ENCODE results near the gene ST7L. TPM values are rescaled to one million over a fixed set of nuclear protein-coding genes. Genes with fewer than 3 reads are reported as not detected.

The ST7L gene
- total RNA-seq, 1 experiment from 2014 or later: 22.1 TPM

DNA sequence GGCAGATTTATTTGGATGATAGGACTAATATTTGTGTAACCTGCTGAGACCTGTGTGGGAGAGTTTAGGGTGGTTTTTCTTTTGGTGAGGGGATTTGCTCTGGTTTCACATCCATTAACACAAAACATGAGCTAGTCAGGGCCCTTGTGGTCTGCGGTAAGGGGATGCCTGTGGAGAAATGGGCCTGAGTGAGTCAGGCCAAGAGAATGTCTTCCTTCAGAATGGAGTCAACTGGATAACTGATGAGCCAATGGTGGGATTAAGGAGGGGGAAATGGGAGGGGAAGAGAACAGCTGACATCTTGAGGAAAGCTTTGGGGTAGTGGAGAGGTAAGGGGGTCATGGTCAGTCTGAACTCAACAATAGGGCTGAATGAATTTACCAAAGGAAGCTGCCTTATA lies 96.3 kb downstream of the ST7L start:
- peak; percentile 16 to 66 for DNase-seq
- Histone ChIP-seq H3K79me2 (ENCODE audit: low read depth) (no peaks in the 10 kb centered on the region), H4K20me1 (ENCODE audit: insufficient read depth) (no peaks in the 10 kb centered on the region), H3K27ac (no peak overlapping the region), H3K4me2 (0 out of 2 replicates have a peak overlapping the region, but pooled peaks have one; percentile 0), H2AFZ (no peak overlapping the region), H3F3A (ENCODE audit: insufficient read depth, low read depth) (no peaks in the 10 kb centered on the region), H3K9me2 (ENCODE audit: insufficient read depth) (no peaks in the 10 kb centered on the region), H3K4me1 (replicated peaks; ENCODE audit: insufficient read depth) (0 out of 2 replicates have a peak, but pooled peaks cover 5% of the 10 kb centered on the region), H3K27me3 (ENCODE audit: insufficient read depth, low read depth) (no peaks in the 10 kb centered on the region), H3K4me3 (no peak overlapping the region), H3K9me3 (ENCODE audit: insufficient read depth, low read depth) (no peaks in the 10 kb centered on the region), H3K36me3 (ENCODE audit: low read depth) (0 out of 2 replicates have a peak, but pooled peaks cover 3% of the 10 kb centered on the region)
- TF ChIP-seq, protein P1, sequence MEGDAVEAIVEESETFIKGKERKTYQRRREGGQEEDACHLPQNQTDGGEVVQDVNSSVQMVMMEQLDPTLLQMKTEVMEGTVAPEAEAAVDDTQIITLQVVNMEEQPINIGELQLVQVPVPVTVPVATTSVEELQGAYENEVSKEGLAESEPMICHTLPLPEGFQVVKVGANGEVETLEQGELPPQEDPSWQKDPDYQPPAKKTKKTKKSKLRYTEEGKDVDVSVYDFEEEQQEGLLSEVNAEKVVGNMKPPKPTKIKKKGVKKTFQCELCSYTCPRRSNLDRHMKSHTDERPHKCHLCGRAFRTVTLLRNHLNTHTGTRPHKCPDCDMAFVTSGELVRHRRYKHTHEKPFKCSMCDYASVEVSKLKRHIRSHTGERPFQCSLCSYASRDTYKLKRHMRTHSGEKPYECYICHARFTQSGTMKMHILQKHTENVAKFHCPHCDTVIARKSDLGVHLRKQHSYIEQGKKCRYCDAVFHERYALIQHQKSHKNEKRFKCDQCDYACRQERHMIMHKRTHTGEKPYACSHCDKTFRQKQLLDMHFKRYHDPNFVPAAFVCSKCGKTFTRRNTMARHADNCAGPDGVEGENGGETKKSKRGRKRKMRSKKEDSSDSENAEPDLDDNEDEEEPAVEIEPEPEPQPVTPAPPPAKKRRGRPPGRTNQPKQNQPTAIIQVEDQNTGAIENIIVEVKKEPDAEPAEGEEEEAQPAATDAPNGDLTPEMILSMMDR (conservative IDR thresholded peaks at IDR 0.05): no peak
- no peak for TF ChIP-seq EZH2 (IDR thresholded peaks at IDR 0.05; ENCODE audit: low read depth)
- ChIA-PET CTCF (no interaction called here), POLR2A (ENCODE audit: unreplicated experiment) (interaction anchor here (0.5 to 0.7 kb wide), 2 partner anchors 128 to 159 kb away, joined by 3 to 7 read pairs; no protein-coding TSS in a partner anchor)
- no TSS peak for BruUV-seq (replicated peaks)
- intact Hi-C loops (cut with micrococcal nuclease; ENCODE audit: unreplicated experiment): no loop called here

DNA sequence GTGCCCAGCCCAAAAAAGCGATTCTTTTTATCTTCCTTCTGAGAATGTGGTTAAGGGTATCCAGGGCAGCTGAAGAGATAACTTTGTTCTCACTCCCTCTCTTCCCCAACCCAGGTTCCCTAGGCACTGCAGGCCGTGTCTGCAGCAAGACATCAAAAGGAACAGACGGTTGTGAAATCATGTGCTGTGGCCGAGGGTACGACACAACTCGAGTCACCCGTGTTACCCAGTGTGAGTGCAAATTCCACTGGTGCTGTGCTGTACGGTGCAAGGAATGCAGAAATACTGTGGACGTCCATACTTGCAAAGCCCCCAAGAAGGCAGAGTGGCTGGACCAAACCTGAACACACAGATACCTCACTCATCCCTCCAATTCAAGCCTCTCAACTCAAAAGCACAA lies 98.8 kb downstream of the ST7L start:
- Histone ChIP-seq H3K79me2 (ENCODE audit: low read depth) (no peaks in the 10 kb centered on the region), H3K9me3 (ENCODE audit: insufficient read depth, low read depth) (no peaks in the 10 kb centered on the region), H4K20me1 (ENCODE audit: insufficient read depth) (no peaks in the 10 kb centered on the region), H3K27me3 (ENCODE audit: insufficient read depth, low read depth) (no peaks in the 10 kb centered on the region), H3K9me2 (ENCODE audit: insufficient read depth) (no peaks in the 10 kb centered on the region), H2AFZ (no peak overlapping the region), H3K4me3 (no peak overlapping the region), H3F3A (ENCODE audit: insufficient read depth, low read depth) (peaks cover 7% of the 10 kb centered on the region), H3K4me2 (no peak overlapping the region), H3K4me1 (replicated peaks; ENCODE audit: insufficient read depth) (peaks cover 20% of the 10 kb centered on the region), H3K36me3 (ENCODE audit: low read depth) (no peaks in the 10 kb centered on the region), H3K27ac (no peak overlapping the region)
- no peak for DNase-seq
- intact Hi-C loops (cut with micrococcal nuclease; ENCODE audit: unreplicated experiment): no loop called here
- ChIA-PET CTCF (no interaction called here), POLR2A (ENCODE audit: unreplicated experiment) (interaction anchor here (0.6 kb wide), 1 partner anchor 579 kb away, joined by 3 read pairs; no protein-coding TSS in a partner anchor)
- TF ChIP-seq, protein P1 (conservative IDR thresholded peaks at IDR 0.05): no peak
- TF ChIP-seq EZH2 (IDR thresholded peaks at IDR 0.05; ENCODE audit: low read depth): no peak
- no TSS peak for BruUV-seq (replicated peaks)

DNA sequence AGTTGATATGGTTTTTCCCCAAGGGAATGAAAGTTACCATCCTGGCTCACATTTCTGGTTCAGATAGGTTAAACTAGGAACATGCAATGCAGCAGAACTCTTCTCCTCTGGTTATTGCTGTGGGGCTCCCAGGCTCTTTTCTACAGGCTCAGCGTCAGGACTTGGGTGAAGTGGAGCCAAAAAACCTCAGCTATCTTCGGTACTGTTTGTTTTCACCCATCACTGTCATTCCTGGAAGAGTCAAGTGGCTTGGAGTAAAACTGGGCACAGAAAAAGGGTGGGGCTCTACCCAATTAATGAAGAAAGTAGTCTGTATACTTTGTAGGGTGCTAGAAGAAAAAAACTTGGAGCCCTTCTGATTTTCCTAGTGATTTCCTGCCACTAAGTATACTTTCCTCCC lies 100.8 kb downstream of the ST7L start:
- no peaks in the 10 kb centered on the region for H3K27me3 ChIP-seq (ENCODE audit: insufficient read depth, low read depth)
- peaks cover 23% of the 10 kb centered on the region for H3K4me1 ChIP-seq (replicated peaks; ENCODE audit: insufficient read depth)
- POLR2A ChIA-PET (ENCODE audit: unreplicated experiment): interaction anchor here (0.6 kb wide), 1 partner anchor 260 kb away, joined by 4 read pairs; no protein-coding TSS in a partner anchor
- TF ChIP-seq, protein P1 (conservative IDR thresholded peaks at IDR 0.05): no peak
- TF ChIP-seq EZH2 (IDR thresholded peaks at IDR 0.05; ENCODE audit: low read depth): no peak
- H3F3A ChIP-seq (ENCODE audit: insufficient read depth, low read depth): peaks cover 9% of the 10 kb centered on the region
- no TSS peak for BruUV-seq (replicated peaks)
- intact Hi-C loops (cut with micrococcal nuclease; ENCODE audit: unreplicated experiment): no loop called here
- H2AFZ ChIP-seq: no peak overlapping the region
- CTCF ChIA-PET: no interaction called here
- H4K20me1 ChIP-seq (ENCODE audit: insufficient read depth): no peaks in the 10 kb centered on the region
- no peak overlapping the region for H3K4me2 ChIP-seq
- no peaks in the 10 kb centered on the region for H3K9me2 ChIP-seq (ENCODE audit: insufficient read depth)
- no peak for DNase-seq
- H3K79me2 ChIP-seq (ENCODE audit: low read depth): no peaks in the 10 kb centered on the region
- H3K27ac ChIP-seq: no peak overlapping the region
- no peaks in the 10 kb centered on the region for H3K36me3 ChIP-seq (ENCODE audit: low read depth)
- H3K9me3 ChIP-seq (ENCODE audit: insufficient read depth, low read depth): no peaks in the 10 kb centered on the region
- H3K4me3 ChIP-seq: no peak overlapping the region
